ENCODE results near the gene KIR3DL3.
"Not testable (repeated sequence)": the region's sequence is repeated elsewhere in the genome, so short reads cannot be mapped to it uniquely, and the experiment has no call there.

KIR3DL3 gene

DNA sequence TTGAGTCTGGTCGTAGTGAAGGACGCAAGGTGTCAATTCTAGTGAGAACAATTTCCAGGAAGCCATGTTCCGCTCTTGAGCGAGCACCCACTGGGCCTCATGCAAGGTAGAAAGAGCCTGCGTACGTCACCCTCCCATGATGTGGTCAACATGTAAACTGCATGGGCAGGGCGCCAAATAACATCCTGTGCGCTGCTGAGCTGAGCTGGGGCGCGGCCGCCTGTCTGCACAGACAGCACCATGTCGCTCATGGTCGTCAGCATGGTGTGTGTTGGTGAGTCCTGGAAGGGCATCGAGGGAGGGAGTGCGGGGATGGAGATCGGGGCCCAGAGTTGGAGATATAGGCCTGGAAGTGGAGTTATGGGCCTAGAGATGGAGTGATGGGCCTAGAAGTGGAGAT, 14.1 kb downstream of the KIR3DL3 start, which contains the start of gene KIR2DL3:
Gene KIR2DL3, plus strand, starts transcription at position 208 of the 400 bp plus-strand sequence. Its CDS starts 33 bp downstream, at position 241.
- not testable (repeated sequence) for DNase-seq

DNA sequence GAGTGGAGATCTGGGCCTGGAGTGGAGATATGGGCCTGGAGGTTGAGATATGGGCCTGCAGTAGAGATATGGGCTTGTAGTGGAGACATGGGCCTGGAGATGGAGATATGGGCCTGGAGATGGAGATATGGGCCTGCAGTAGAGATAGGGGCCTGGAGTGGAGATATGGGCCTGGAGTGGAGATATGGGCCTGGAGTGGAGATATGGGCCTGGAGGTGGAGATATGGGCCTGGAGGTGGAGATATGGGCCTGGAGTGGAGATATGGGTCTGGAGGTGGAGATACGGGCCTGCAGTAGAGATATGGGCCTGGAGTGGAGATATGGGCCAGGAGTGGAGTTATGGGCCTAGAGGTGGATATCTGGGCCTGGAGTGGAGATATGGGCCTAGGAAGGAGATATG, 14.5 kb downstream of the KIR3DL3 start:
- no peak for DNase-seq

DNA sequence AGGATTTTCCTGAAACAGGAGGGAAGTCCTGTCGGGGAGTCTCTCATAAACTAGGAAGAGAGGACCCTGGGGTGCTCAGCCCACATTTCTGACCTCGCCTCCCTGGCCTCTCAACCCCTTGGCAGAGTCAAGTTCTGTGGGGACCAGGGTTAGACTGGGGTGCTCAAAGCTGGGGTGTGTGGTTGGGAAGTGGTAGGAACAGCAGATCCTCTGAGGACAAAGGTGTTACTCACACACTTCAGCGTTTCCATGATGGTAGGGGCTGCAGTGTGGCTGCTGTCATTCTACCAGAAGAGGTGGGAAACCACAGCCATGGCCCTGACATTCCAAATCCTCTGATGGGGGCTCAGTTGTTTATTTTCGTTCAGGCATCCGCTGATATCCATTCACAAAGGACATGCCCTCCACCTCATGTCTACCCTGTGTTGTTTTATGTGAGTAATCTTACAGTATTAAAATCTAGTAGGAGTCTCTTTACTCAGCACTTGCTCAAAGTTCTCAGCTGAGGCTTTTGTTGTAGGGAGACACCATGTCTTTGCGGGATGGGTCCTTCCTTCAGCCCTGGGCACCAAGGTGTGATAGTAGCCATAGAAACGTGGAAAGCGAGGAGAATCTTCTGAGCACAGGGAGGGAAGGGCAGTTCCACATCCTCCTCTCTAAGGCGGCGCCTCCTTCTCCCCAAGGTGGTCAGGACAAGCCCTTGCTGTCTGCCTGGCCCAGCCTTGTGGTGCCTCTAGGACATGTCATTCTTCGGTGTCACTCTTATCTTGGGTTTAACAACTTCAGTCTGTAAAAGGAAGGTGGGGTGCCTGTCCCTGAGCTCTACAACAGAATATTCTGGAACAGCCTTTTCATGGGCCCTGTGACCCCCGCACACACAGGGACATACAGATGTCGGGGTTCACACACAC, 15.6 kb downstream of the KIR3DL3 start:
- DNase-seq, result no peak

DNA sequence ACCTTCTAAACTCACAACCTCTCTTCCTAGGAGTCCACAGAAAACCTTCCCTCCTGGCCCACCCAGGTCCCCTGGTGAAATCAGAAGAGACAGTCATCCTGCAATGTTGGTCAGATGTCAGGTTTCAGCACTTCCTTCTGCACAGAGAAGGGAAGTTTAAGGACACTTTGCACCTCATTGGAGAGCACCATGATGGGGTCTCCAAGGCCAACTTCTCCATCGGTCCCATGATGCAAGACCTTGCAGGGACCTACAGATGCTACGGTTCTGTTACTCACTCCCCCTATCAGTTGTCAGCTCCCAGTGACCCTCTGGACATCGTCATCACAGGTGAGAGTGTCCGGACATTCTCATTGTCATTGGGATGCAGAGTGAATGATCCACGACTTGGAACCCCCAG, 17.7 kb downstream of the KIR3DL3 start:
- not testable (repeated sequence) for DNase-seq

DNA sequence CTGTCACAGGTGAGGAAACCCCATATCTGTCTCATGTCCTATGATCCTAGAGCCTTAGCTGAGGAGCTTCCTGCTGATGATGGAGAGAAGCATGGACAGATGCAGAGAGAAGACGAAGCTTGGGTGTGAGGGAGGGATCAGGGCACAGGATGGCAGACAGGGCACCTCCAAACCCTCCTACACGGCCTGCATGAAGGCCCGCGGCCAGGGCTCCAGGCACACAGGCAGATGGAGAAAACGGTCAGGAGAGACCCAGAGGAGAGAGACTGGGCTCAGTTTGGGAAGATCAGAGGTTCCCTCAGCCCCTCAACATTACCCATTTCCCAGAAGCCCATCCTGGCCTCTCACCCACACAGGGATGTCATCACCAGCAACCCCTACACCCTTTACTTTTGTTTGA, 19.8 kb downstream of the KIR3DL3 start:
- not testable (repeated sequence) for DNase-seq

DNA sequence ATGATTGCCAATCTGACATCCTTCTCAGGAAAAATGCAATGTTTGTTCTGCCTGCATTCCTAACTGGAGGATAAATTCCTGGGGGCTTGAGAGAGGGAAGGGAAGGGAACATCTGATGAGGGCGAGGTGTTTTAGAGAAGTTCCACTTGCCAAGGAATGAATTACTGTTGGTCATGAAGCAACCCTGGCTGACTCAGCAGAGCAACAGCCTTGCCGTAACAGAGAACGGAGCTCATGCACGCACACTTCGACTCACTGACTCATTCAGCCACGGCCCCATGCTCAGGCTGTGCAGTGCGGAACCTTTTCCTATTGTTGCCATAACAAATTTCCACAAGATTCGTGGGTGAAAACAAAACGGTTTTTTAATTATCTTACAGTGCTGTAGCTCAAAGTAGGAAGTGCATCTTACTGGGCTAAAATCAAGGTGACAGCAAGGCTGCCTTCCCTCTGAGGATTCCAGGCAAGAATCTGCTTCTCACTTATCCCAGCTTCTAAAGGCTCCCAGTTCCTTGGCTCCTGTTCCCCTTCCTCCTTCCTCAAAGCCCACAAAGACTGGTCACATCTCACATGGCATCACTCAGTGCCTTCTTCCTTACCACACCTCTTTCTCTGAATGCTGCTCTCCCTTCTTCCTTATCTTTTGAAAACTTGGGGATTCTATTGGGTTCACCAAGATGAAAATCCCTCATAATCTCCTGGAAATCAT, 23.5 kb downstream of the KIR3DL3 start:
- peak; percentile 78 for DNase-seq

DNA sequence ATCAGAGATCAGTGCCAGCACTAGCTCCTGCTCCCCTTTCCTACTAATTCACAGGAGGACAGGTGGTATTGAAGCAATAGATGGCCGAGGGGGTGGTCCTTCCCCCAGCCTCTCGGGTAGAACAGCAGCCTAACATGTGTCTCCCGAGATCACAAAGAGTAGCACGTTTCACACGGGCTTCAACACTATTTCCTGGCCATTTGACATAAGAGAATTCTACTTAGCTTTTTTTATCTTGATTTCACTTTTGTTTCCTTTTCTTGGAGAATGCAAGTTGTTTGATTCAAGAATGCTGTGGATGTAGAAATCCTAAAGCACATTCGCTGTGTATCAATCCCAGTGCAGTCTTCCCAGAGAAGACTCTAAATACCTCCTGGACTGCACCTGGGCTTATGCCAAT, 26.0 kb downstream of the KIR3DL3 start:
- not testable (repeated sequence) for DNase-seq

DNA sequence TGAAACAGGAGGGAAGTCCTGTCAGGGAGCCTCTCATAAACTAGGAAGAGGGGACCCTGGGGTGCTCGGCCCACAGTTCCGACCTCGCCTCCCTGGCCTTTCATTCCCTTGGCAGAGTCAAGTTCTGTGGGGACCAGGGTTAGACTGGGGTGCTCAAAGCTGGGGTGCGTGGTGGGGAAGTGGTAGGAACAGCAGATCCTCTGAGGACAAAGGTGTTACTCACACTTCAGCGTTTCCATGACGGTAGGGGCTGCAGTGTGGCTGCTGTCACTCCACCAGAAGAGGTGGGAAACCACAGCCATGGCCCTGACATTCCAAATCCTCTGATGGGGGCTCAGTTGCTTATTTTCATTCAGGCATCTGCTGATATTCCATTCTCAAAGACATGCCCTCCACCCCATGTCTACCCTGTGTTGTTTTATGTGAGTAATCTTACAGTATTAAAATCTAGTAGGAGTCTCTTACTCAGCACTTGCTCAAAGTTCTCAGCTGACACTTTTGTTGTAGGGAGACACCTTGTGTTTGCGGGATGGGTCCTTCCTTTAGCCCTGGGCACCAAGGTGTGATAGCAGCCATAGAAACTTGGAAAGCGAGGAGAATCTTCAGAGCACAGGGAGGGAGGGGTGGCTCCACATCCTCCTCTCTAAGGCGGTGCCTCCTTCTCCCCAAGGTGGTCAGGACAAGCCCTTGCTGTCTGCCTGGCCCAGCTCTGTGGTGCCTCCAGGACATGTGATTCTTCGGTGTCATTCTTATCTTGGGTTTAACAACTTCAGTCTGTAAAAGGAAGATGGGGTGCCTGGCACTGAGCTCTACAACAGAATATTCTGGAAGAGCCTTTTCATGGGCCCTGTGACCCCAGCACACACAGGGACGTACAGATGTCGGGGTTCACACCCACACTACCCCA, 32.2 kb downstream of the KIR3DL3 start:
- not testable (repeated sequence) for DNase-seq

DNA sequence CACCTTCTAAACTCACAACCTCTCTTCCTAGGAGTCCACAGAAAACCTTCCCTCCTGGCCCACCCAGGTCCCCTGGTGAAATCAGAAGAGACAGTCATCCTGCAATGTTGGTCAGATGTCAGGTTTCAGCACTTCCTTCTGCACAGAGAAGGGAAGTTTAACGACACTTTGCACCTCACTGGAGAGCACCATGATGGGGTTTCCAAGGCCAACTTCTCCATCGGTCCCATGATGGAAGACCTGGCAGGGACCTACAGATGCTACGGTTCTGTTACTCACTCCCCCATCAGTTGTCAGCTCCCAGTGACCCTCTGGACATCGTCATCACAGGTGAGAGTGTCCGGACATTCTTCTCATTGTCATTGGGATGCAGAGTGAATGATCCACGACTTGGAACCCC, 34.3 kb downstream of the KIR3DL3 start:
- DNase-seq, result not testable (repeated sequence)

DNA sequence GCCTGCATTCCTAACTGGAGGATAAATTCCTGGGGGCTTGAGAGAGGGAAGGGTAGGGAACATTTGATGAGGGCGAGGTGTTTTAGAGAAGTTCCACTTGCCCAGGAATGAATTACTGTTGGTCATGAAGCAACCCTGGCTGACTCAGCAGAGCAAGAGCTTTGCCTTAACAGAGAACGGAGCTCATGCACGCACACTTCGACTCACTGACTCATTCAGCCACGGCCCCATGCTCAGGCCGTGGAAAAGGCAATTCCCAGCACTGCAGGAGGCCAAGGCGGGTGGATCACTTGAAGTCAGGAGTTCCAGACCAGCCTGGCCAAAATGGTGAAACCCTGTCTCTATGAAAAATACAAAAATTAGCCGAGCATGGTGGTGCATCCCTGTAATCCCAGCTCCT, 40.0 kb downstream of the KIR3DL3 start:
- peak; percentile 64 for DNase-seq

DNA sequence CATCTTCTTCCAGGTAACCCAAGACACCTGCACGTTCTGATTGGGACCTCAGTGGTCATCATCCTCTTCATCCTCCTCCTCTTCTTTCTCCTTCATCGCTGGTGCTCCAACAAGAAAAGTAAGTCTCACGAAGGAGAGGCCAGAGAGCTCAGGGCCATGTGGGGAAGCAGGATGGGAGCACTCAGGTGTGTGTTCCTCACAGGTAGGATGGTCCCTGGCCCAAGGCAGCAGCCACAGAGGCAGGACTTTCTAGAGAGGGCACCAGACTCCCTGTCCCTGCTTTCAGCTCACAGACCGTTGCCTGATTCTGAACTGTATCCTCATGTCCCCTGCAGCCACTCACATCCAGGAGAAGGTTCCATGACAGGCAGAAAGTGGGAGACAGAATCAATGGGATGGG, 42.2 kb downstream of the KIR3DL3 start:
- DNase-seq, result not testable (repeated sequence)

DNA sequence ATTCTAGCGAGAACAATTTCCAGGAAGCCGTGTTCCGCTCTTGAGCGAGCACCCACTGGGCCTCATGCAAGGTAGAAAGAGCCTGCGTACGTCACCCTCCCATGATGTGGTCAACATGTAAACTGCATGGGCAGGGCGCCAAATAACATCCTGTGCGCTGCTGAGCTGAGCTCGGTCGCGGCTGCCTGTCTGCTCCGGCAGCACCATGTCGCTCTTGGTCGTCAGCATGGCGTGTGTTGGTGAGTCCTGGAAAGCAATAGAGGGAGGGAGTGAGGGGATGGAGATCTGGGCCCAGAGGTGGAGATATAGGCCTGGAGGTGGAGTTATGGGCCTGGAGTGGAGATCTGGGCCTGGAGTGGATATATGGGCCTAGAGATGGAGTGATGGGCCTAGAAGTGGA, 45.4 kb downstream of the KIR3DL3 start, which contains the start of gene KIR2DL1:
Gene KIR2DL1, plus strand, starts transcription at position 148 of the 400 bp plus-strand sequence. Its CDS starts 58 bp downstream, at position 206.
- not testable (repeated sequence) for DNase-seq

DNA sequence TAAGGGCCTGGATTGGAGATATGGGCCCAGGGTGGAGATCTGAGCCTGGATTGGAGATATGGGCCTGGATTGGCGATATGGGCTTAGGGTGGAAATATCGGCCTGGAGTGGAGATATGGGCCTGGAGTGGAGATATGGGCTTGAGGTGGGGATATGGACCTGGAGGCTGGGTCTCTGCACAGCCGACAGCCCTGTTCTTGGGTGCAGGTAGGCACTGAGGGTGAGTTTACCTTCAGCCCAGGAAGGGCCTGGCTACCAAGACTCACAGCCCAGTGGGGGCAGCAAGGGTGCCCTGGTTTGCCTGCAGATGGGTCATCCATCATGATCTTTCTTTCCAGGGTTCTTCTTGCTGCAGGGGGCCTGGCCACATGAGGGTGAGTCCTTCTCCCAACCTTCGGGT, 46.3 kb downstream of the KIR3DL3 start:
- not testable (repeated sequence) for DNase-seq

DNA sequence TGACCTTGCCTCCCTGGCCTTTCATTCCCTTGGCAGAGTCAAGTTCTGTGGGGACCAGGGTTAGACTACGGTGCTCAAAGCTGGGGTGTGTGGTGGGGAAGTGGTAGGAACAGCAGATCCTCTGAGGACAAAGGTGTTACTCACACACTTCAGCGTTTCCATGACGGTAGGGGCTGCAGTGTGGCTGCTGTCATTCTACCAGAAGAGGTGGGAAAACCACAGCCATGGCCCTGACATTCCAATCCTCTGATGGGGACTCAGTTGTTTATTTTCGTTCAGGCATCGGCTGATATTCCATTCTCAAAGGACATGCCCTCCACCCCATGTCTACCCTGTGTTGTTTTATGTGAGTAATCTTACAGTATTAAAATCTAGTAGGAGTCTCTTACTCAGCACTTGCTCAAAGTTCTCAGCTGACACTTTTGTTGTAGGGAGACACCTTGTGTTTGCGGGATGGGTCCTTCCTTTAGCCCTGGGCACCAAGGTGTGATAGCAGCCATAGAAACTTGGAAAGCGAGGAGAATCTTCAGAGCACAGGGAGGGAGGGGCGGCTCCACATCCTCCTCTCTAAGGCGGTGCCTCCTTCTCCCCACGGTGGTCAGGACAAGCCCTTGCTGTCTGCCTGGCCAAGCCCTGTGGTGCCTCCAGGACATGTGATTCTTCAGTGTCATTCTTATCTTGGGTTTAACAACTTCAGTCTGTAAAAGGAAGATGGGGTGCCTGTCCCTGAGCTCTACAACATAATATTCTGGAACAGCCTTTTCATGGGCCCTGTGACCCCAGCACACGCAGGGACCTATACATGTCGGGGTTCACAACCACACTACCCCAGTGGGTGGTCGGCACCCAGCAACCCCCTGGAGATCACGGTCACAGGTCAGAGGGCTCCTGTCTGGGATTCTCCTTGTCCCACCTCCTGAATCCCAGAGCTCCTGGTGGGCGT, 47.0 kb downstream of the KIR3DL3 start:
- not testable (repeated sequence) for DNase-seq

DNA sequence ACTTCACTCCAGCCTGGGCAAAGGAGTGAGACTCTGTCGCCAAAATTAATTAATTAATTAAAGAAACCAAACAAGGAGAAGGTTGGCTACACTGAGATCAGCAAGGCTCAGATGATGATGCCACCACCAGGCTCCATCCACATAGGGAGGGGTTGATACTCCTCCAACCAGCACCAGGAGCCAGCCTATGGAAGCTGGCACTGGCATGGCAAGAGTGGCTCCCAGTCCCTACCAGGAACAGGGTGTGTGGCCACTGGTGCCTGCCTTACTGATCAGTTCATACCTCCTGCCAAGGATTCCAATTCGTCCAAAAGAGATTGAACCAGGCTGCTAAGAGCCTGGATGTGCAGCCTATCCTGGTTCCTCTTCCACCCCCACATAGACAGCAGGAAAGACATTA, 48.4 kb downstream of the KIR3DL3 start:
- not testable (repeated sequence) for DNase-seq

DNA sequence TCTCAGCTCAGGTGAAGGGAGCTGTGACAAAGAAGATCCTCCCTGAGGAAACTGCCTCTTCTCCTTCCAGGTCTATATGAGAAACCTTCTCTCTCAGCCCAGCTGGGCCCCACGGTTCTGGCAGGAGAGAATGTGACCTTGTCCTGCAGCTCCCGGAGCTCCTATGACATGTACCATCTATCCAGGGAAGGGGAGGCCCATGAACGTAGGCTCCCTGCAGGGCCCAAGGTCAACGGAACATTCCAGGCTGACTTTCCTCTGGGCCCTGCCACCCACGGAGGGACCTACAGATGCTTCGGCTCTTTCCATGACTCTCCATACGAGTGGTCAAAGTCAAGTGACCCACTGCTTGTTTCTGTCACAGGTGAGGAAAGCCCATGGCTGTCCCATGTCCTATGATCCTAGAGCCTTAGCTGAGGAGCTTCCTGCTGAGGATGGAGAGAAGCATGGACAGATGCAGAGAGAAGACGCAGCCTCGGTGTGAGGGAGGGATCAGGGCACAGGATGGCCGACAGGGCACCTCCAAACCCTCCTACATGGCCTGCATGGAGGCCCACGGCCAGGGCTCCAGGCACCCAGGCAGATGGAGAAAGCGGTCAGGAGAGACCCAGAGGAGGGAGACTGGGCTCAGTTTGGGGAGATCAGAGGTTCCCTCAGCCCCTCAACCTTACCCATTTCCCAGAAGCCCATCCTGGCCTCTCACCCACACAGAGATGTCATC, 51.0 kb downstream of the KIR3DL3 start:
- DNase-seq, result not testable (repeated sequence)

DNA sequence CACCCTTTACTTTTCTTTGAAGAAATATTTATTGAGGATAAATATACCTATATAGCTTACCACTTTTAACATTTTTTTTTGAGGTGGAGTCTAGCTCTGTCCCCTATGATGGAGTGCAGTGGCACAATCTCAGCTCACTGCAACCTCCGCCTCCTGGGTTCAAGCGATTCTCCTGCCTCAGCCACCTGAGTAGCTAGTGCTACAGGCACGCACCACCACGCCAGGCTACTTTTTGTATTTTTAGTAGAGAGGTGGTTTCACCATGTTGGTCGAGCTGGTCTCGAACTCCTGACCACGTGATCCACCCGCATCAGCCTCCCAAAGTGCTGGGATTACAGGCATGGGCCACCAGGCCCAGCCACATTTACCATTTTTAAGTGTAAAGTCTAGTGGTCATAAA, 51.6 kb downstream of the KIR3DL3 start:
- DNase-seq, result not testable (repeated sequence)

DNA sequence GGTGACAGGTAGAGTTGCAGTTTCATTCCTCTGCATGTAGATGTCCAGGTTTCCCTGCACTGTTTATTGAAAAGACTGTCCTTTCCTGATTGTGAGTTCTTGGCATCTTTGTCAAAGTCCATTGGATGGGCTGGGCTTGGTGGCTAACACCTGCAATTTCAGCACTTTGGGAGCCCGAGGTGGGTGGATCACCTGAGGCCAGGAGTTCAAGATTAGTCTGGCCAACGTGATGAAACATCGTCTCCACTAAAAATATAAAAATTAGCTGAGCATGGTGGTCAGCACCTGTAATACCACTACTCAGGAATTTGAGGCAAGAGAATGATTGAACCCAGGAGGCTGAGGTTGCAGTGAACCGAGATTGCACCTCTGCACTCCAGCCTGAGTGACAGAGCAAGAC, 53.6 kb downstream of the KIR3DL3 start:
- DNase-seq, result not testable (repeated sequence)

DNA sequence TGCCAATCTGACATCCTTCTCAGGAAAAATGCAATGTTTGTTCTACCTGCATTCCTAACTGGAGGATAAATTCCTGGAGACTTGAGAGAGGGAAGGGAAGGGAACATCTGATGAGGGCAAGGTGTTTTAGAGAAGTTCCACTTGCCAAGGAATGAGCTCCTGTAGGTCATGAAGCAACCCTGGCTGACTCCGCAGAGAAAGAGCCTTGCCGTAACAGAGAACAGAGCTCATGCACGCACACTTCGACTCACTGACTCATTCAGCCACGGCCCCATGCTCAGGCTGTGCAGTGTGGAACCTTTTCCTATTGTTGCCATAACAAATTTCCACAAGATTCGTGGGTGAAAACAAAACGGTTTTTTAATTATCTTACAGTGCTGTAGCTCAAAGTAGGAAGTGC, 54.7 kb downstream of the KIR3DL3 start:
- DNase-seq, result peak; percentile 59

DNA sequence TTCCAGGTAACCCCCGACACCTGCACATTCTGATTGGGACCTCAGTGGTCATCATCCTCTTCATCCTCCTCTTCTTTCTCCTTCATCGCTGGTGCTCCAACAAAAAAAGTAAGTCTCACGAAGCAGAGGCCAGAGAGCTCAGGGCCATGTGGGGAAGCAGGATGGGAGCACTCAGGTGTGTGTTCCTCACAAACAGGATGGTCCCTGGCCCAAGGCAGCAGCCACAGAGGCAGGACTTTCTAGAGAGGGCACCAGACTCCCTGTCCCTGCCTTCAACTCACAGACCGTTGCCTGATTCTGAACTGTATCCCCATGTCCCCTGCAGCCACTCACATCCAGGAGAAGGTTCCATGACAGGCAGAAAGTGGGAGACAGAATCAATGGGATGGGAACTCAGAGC, 58.7 kb downstream of the KIR3DL3 start:
- DNase-seq, result not testable (repeated sequence)
